ACC112 (cell line): ENCODE results near the gene TMEM132E.

Source experiments
- H2AFZ ChIP-seq: fragments of 200-600 bp; sonication (generic); one replicate; pipeline ENCODE4 v1.6.0; 2017; ENCODE audit warnings: antibody characterized with exemption, low read length; ENCODE audit not compliant: unreplicated experiment
- H3K27ac ChIP-seq: fragments of 200-600 bp; sonication (generic); 2 replicates; pipeline ENCODE4 v1.5.1; 2014; ENCODE audit warnings: low read depth, mild to moderate bottlenecking, antibody characterized with exemption, low read length, moderate library complexity
- H3K27me3 ChIP-seq: fragments of 200-600 bp; sonication (generic); 2 replicates; pipeline ENCODE4 v1.6.1; 2014; ENCODE audit warnings: mild to moderate bottlenecking, antibody characterized with exemption, low read length, moderate library complexity, mixed read lengths; ENCODE audit not compliant: insufficient read depth
- H3K36me3 ChIP-seq: fragments of 200-600 bp; sonication (generic); 2 replicates; pipeline ENCODE4 v1.6.1; 2016; ENCODE audit warnings: mild to moderate bottlenecking, antibody characterized with exemption, low read length, moderate library complexity, mixed read lengths; ENCODE audit not compliant: insufficient read depth
- H3K4me1 ChIP-seq: fragments of 200-600 bp; sonication (generic); one replicate; pipeline ENCODE4 v1.6.1; 2016; ENCODE audit warnings: low read length, mixed read lengths; ENCODE audit not compliant: insufficient read depth, unreplicated experiment, control insufficient read depth
- H3K4me3 ChIP-seq: fragments of 200-600 bp; sonication (generic); 2 replicates; pipeline ENCODE4 v1.5.1; 2014; ENCODE audit warnings: mild to moderate bottlenecking, low read depth, low read length
- H3K79me2 ChIP-seq: fragments of 200-600 bp; sonication (generic); one replicate; pipeline ENCODE4 v1.6.0; 2016; ENCODE audit warnings: low read length; ENCODE audit not compliant: control insufficient read depth, unreplicated experiment, insufficient read depth

The TMEM132E gene

DNA sequence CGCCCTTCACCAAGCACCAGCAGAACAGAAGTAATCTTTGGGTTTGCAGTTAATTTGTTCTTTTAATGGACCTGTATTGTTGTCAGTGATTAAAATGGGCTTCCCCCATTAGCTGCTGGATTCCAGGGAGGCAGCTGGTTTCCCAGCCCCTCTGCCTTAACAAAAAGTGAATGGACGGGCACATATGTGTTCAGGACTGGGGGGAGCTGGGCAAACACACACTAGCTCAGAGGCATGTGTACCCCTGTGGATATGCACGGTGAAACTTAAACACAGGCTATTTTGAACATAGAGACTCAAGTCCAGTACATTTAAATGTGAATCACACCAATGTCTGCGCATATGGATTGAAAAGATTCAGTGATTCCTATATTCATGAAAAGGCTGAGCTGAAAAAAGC is 25.5 kb upstream of the TMEM132E start:
- H3K4me3 ChIP-seq = no peak overlapping the region
- no peaks in the 10 kb centered on the region for H3K36me3 ChIP-seq

DNA sequence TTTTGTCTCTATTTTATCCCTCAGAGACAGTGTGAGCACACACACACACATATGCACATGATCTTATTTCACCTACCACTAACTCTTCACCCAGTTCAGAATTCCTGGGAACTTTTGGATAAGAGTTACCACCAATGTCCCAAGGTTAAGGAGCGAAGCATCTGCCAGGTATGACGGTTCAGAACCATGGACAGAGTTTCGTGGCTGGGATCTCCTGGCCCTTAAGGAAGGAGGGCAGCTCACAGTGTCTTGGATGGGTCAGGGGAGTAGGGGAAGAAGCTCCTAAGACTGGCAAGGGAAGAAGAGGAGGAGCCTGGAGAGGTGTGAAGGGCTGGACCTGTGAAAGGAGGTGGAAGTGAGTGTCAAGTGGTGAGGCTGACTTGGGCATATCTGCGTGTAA is 23.0 kb upstream of the TMEM132E start:
- no peaks in the 10 kb centered on the region for H3K36me3 ChIP-seq
- peaks cover 60% of the 10 kb centered on the region for H3K27me3 ChIP-seq
- no peak overlapping the region for H2AFZ ChIP-seq
- H3K4me1 ChIP-seq = no peaks in the 10 kb centered on the region
- no peaks in the 10 kb centered on the region for H3K79me2 ChIP-seq
- H3K27ac ChIP-seq = no peak overlapping the region
- H3K4me3 ChIP-seq = no peak overlapping the region

More for the DNA sequence above, 25.5 kb upstream of the TMEM132E start:
- Histone ChIP-seq H3K4me1 (no peaks in the 10 kb centered on the region), H3K27ac (no peak overlapping the region), H3K79me2 (no peaks in the 10 kb centered on the region), H2AFZ (no peak overlapping the region), H3K27me3 (peaks cover 70% of the 10 kb centered on the region)

- H2AFZ ChIP-seq = no peak overlapping the region
- H3K27me3 ChIP-seq = peaks cover 60% of the 10 kb centered on the region
- H3K79me2 ChIP-seq = no peaks in the 10 kb centered on the region
- H3K36me3 ChIP-seq = no peaks in the 10 kb centered on the region
- no peaks in the 10 kb centered on the region for H3K4me1 ChIP-seq
- no peak overlapping the region for H3K27ac ChIP-seq
- H3K4me3 ChIP-seq = no peak overlapping the region
Observed at GRCh38 chr17:34556931-34557330, 22.5 kb upstream of the TMEM132E start.

DNA sequence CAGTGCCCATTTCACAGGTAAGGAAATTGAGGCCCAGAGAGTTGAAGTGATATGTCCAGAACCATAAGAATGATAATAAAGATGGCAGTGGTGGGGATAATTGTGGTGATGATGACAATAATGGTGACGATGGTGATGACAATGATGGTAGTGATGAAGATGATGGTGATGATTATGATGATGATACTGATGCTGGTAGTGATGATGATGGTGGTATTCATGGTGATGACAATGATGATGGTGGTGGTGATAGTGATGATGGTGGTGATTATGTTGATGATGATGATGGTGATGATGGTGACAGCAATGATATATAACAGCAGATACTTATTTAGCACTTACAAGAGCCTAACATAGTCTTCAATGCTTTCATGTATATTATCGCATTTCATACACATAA is 18.1 kb upstream of the TMEM132E start:
- no peaks in the 10 kb centered on the region for H3K36me3 ChIP-seq
- no peak overlapping the region for H3K27ac ChIP-seq
- H2AFZ ChIP-seq = no peak overlapping the region
- H3K79me2 ChIP-seq = no peaks in the 10 kb centered on the region
- peaks cover 54% of the 10 kb centered on the region; the same call in 1 of the 2 replicates for H3K27me3 ChIP-seq
- H3K4me1 ChIP-seq = no peaks in the 10 kb centered on the region
- no peak overlapping the region for H3K4me3 ChIP-seq

DNA sequence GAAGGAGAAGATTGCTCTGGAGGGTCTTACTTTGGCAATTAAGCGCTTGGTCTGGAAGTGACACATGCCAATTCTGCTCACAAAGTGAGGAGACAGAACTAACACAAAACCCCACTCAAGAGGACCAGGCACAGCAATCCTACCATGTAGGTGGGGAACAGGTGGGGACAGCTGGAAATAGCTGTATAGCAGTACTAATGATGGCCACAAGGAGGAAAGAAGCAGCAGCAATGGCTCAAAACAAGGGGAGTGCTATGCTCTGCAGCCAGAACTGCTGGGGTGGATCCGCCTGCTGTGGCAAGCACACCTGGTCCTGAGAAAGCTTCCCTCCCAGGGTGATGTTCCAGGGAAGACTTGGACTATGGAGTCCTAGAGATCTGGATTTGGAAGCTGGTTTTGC is 17.0 kb upstream of the TMEM132E start:
- Histone ChIP-seq H3K27ac (no peak overlapping the region), H3K4me3 (no peak overlapping the region), H3K4me1 (no peaks in the 10 kb centered on the region), H3K79me2 (no peaks in the 10 kb centered on the region), H3K27me3 (peaks cover 57% of the 10 kb centered on the region; the same call in 1 of the 2 replicates), H2AFZ (no peak overlapping the region), H3K36me3 (no peaks in the 10 kb centered on the region)

- H3K27ac ChIP-seq = no peak overlapping the region
- no peak overlapping the region for H3K4me3 ChIP-seq
- no peak overlapping the region for H2AFZ ChIP-seq
- no peaks in the 10 kb centered on the region for H3K79me2 ChIP-seq
- no peaks in the 10 kb centered on the region for H3K4me1 ChIP-seq
- H3K36me3 ChIP-seq = no peaks in the 10 kb centered on the region
- H3K27me3 ChIP-seq = peaks cover 63% of the 10 kb centered on the region
Observed at GRCh38 chr17:34565713-34566112, 13.7 kb upstream of the TMEM132E start.

DNA sequence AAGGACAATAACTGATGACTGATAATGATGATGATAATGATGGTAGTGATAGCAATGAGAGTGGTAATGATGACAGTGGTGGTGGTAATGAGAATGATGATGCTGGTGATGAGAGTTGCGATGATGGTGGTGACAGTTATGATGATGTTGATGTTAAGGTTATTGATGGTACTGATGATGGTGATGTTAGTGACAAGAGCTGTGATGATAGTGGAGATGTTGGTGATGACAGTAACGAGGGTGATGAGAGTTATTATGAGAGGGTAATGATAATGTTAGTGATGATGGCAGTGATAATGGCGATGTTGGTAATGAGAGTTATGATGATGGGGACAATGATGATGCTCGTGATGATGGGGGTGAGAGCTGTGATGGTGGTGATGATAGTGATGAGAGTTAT is 13.2 kb upstream of the TMEM132E start:
- H3K27me3 ChIP-seq = peaks cover 65% of the 10 kb centered on the region
- H3K4me1 ChIP-seq = no peaks in the 10 kb centered on the region
- H2AFZ ChIP-seq = no peak overlapping the region
- no peak overlapping the region for H3K27ac ChIP-seq
- H3K36me3 ChIP-seq = no peaks in the 10 kb centered on the region
- no peak overlapping the region for H3K4me3 ChIP-seq
- no peaks in the 10 kb centered on the region for H3K79me2 ChIP-seq

DNA sequence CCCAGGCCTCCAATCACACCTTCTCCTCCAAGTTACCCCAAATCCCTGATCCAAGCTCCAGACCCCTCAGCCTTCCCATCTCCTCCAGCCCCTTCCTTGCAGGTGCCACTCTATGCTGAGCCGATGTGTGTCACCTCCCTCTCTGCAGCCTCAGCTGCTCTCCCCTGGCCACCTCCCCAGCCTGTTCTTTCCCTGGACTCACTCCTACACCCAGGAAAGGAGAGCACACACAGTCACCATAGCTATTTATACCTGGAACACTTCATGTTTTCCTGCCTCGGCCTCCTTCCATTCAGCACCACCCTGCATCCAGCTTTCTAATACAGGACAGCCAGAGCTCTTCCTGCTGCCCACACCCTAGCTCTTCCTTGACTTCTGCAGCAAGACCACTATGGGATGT is 12.5 kb upstream of the TMEM132E start:
- Histone ChIP-seq H3K79me2 (no peaks in the 10 kb centered on the region), H2AFZ (no peak overlapping the region), H3K4me1 (no peaks in the 10 kb centered on the region), H3K27ac (no peak overlapping the region), H3K4me3 (no peak overlapping the region), H3K27me3 (peaks cover 65% of the 10 kb centered on the region), H3K36me3 (no peaks in the 10 kb centered on the region)

GRCh38 chr17:34567691-34568465 is 11.5 kb upstream of the TMEM132E start:
- Histone ChIP-seq H3K4me1 (no peaks in the 10 kb centered on the region), H3K27ac (no peak overlapping the region), H3K27me3 (peaks cover 62% of the 10 kb centered on the region), H3K4me3 (no peak overlapping the region), H3K36me3 (no peaks in the 10 kb centered on the region), H3K79me2 (no peaks in the 10 kb centered on the region), H2AFZ (no peak overlapping the region)

DNA sequence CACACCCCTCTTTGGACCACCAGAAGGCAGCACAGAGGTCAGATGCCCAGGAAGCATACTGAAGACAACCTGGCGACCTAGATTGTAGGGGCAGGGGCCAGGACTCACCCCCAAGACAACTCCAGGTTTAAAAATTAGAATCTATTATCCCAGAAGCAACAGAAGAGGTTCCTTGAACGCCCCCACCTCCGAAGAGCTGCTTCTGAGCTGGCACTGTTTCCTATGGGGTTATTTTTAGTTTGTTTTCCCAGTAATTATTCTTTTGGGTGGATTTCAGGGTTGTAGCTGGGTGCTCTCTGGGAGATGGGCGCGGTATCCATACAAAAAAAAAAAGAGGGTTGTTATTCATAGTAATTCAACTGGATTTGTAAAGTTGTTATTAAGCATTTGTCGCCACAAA is 10.4 kb upstream of the TMEM132E start:
- no peak overlapping the region for H2AFZ ChIP-seq
- peaks cover 62% of the 10 kb centered on the region for H3K27me3 ChIP-seq
- H3K27ac ChIP-seq = no peak overlapping the region
- H3K4me1 ChIP-seq = no peaks in the 10 kb centered on the region
- H3K79me2 ChIP-seq = no peaks in the 10 kb centered on the region
- no peak overlapping the region for H3K4me3 ChIP-seq
- H3K36me3 ChIP-seq = no peaks in the 10 kb centered on the region

DNA sequence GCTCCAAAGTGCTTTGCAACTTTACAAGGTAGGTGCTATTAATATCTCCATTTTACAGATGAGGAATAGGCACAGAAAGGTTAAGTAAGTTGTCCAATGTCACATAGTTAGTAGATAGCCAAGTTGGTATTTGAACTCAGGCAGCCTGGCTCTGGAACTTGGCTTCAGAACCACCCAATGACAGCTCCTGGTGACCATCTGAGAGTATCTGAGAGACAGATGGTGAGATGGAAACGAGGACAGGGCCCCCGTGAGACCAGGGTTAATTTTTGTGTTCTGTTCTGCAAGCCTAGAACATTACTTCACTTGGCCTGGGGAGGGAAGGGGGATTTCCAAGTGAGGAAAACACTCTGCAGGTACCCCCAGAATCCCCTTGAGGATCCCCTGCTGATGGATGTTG is 9.8 kb upstream of the TMEM132E start:
- Histone ChIP-seq H3K36me3 (no peaks in the 10 kb centered on the region), H3K4me3 (no peak overlapping the region), H3K4me1 (no peaks in the 10 kb centered on the region), H3K27me3 (peaks cover 60% of the 10 kb centered on the region), H3K79me2 (no peaks in the 10 kb centered on the region), H2AFZ (no peak overlapping the region), H3K27ac (no peak overlapping the region)
